Natural killer cell treated with Interleukin-12 subunit alpha and Interleukin-12 subunit beta and Interleukin-15 and Interleukin-18, amount 100 ng/mL, for 72 hours (primary cell): ENCODE results near the gene ARHGAP27. TPM values are rescaled to one million over a fixed set of nuclear protein-coding genes. Genes with fewer than 3 reads are reported as not detected.
A peak's percentile ranks its signal among the peaks of the same experiment; 100 is the strongest.

Experiments used
- ATAC-seq, 2 donors: fragments of 150-1000 bp; cut with Tn5 transposase in 1 of 2; sonication (Bioruptor Pico), chemical (Tn5 transposase) in 1 of 2; 2 replicates each; pipeline ENCODE4 v1.10.0; 2021
- DNase-seq: peaks from one replicate; pipeline ENCODE4 v3.0.0; 2022; ENCODE audit warnings: low spot score
- H3K27ac Mint-ChIP-seq, 2 donors: 1 replicate in 1 of 2; 2 replicates in 1 of 2; pipeline ENCODE4 v1.8.0; 2022; ENCODE audit warnings: mixed read lengths in 2 of 2, mild to moderate bottlenecking in 1 of 2, moderate library complexity in 1 of 2
- H3K27me3 Mint-ChIP-seq, 2 donors: 1 replicate in 1 of 2; 2 replicates in 1 of 2; pipeline ENCODE4 v1.8.0; 2022; ENCODE audit warnings: mixed read lengths in 2 of 2
- H3K36me3 Mint-ChIP-seq: one replicate; pipeline ENCODE4 v1.8.0; 2022; ENCODE audit warnings: mixed read lengths
- H3K4me1 Mint-ChIP-seq, 2 donors: 1 replicate in 1 of 2; 2 replicates in 1 of 2; pipeline ENCODE4 v1.8.0; 2022; ENCODE audit warnings: low read depth in 2 of 2, mixed read lengths in 2 of 2, mild to moderate bottlenecking in 1 of 2
- H3K4me3 Mint-ChIP-seq: one replicate; pipeline ENCODE4 v1.8.0; 2022; ENCODE audit warnings: mixed read lengths
- H3K9me3 Mint-ChIP-seq: 2 replicates; pipeline ENCODE4 v1.8.0; 2022; ENCODE audit warnings: mixed read lengths
- total RNA-seq, 2 donors: library from RNA; stranded (reverse); gene quantifications; one replicate each; pipeline ENCODE4 v1.2.3, GENCODE V29; 2022

The ARHGAP27 gene
- total RNA-seq, 2 donors from 2014 or later, result 79.1 to 102 TPM

DNA sequence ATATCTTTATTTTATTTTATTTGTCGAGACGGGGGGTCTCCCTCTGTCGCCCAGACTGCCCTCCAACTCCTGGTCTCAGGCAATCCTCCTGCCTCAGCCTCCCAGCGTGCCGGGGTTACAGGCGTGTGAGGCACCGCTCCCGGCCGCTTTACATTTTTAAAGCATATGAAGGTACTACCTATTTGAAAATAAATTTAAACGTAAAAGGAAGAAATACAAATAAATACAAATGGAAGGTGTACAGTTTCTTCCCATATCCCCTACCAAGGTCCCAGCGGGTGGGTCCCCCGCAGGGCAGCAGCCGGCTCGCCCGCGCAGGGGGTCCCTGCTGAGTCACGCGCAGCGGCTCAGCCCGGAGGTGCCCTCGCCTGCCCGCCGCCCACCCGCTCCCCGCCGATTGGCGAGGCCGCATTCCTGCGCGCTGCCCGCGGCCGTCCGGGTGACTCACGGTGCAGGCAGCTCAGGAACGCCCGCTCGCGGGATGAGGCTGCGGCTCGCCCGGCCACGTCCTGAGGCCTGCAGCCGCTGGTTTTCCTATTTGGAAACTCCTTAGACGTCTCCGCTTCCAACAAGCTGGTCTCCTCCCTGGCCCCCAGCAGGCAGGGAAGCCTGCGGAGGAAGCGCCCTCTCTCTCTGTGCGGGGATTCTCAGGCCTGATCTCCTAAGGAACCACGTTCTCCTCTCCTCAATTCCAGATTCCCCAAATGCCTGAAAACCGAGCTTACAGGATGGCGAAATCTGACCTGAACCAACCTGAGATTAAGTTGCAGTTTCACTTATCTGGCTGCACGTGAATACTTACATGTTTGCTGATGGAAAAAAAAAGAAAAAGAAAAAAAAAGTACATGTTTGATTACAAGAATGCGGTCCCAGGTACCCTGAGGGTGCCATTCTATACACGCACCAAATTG is 61.0 kb downstream of the ARHGAP27 start:
- peak; percentile 74 for DNase-seq
- H3K27ac Mint-ChIP-seq, result peak overlapping the region in 1 of 2 donors; percentile 61

GRCh38 chr17:45370949-45371413 is 61.7 kb downstream of the ARHGAP27 start:
- no peak for DNase-seq
- no peaks in the 10 kb centered on the region for H3K36me3 Mint-ChIP-seq
- H3K27me3 Mint-ChIP-seq, result peaks cover 19 to 30% of the 10 kb centered on the region in 2 donors
- H3K4me1 Mint-ChIP-seq, result peaks cover 10 to 18% of the 10 kb centered on the region in 2 donors
- no peak for ATAC-seq
- no peaks in the 10 kb centered on the region for H3K9me3 Mint-ChIP-seq
- peak overlapping the region; percentile 10 for H3K4me3 Mint-ChIP-seq
- no peak overlapping the region for H3K27ac Mint-ChIP-seq

More for the DNA sequence above, 61.0 kb downstream of the ARHGAP27 start:
- H3K4me3 Mint-ChIP-seq, result peak overlapping the region; percentile 60
- H3K36me3 Mint-ChIP-seq, result no peaks in the 10 kb centered on the region
- peak; percentile 77 to 83 for ATAC-seq
- H3K4me1 Mint-ChIP-seq, result peaks cover 10 to 18% of the 10 kb centered on the region in 2 donors
- peaks cover 19 to 30% of the 10 kb centered on the region in 2 donors for H3K27me3 Mint-ChIP-seq
- H3K9me3 Mint-ChIP-seq, result no peaks in the 10 kb centered on the region

DNA sequence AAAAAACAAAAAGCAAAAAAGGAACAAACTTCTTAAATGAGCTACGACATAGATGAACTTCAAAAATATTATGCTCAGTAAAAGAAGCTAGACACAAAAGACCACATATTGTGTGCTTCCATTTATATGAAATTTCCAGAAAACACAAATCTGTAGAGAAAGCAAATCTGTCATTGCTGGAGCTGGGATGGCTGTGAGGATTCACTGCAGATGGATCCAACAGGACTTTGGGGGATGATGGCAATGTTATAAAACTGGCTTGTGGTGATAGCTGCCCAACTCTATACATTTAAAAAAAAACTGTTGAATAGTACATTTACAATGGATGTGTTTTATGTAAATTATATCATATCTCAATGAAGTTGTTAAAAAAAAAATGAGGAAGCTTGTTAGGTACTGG is 63.2 kb downstream of the ARHGAP27 start:
- no peak for ATAC-seq

GRCh38 chr17:45368651-45369050 is 64.0 kb downstream of the ARHGAP27 start:
- Mint-ChIP-seq H3K27me3 (peaks cover 20 to 24% of the 10 kb centered on the region in 2 donors), H3K36me3 (no peaks in the 10 kb centered on the region), H3K9me3 (no peaks in the 10 kb centered on the region), H3K4me1 (peaks cover 10 to 18% of the 10 kb centered on the region in 2 donors), H3K4me3 (no peak overlapping the region), H3K27ac (no peak overlapping the region)
- ATAC-seq (no peak), DNase-seq (no peak)

More for the DNA sequence above, 63.2 kb downstream of the ARHGAP27 start:
- Mint-ChIP-seq H3K36me3 (no peaks in the 10 kb centered on the region), H3K9me3 (no peaks in the 10 kb centered on the region), H3K27ac (no peak overlapping the region), H3K4me3 (no peak overlapping the region), H3K27me3 (peaks cover 25 to 30% of the 10 kb centered on the region in 2 donors), H3K4me1 (peaks cover 10 to 18% of the 10 kb centered on the region in 2 donors)
- no peak for DNase-seq

DNA sequence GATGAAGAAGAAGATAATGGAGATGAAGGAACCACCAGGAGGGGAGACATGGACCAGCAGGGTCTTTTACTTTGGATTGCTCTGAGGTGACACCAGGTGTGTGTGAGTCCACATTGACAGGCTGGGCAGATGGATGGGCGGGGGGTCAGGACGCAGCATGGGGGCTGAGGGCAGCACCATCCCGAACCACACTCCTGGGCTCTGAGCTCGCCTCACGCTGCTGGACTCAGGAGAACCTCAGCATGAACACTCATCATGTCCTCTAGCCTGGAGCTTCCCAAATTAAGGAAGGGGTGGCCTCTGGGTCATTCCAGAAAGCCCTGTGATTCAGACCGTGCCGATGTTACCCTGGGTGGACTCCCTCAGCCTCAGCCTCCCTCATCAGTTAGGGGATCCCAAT is 65.5 kb downstream of the ARHGAP27 start:
- H3K9me3 Mint-ChIP-seq, result no peaks in the 10 kb centered on the region
- peaks cover 21 to 34% of the 10 kb centered on the region in 2 donors for H3K27me3 Mint-ChIP-seq
- DNase-seq (no peak), ATAC-seq (no peak)
- H3K4me3 Mint-ChIP-seq, result no peak overlapping the region
- peaks cover 6 to 14% of the 10 kb centered on the region in 2 donors for H3K4me1 Mint-ChIP-seq
- H3K27ac Mint-ChIP-seq, result no peak overlapping the region
- no peaks in the 10 kb centered on the region for H3K36me3 Mint-ChIP-seq

- Mint-ChIP-seq H3K9me3 (no peaks in the 10 kb centered on the region), H3K27me3 (peaks cover 20 to 30% of the 10 kb centered on the region in 2 donors), H3K27ac (no peak overlapping the region), H3K36me3 (no peaks in the 10 kb centered on the region), H3K4me1 (peaks cover 3 to 9% of the 10 kb centered on the region in 2 donors), H3K4me3 (no peak overlapping the region)
- no peak for ATAC-seq
- no peak for DNase-seq
Observed at GRCh38 chr17:45366691-45367090, 66.0 kb downstream of the ARHGAP27 start.

DNA sequence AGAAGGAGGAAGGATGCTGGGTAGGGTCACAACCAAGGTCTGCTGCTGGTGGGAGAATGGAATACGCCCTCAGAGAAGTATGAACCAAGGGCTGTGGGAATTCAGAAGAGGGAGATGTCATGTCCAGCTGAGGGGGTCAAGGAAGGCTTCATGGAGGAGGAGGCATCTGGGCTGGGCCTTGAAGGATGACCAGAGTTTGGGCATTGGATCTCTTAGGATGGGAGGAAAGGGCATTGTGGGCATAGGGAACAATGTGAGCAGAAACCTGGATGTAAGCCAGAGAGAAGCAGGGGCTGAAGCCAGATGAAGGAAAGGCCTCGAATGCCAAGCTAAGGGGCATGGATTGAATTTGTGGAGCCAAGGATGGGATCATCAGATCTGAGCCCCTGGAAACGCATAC is 66.6 kb downstream of the ARHGAP27 start:
- H3K9me3 Mint-ChIP-seq, result no peaks in the 10 kb centered on the region
- H3K4me3 Mint-ChIP-seq, result no peak overlapping the region
- no peak for ATAC-seq
- no peaks in the 10 kb centered on the region for H3K36me3 Mint-ChIP-seq
- H3K4me1 Mint-ChIP-seq, result peaks cover 2 to 5% of the 10 kb centered on the region in 2 donors
- peak overlapping the region in 1 of 2 donors; percentile 16 for H3K27ac Mint-ChIP-seq
- DNase-seq, result no peak
- peaks cover 22 to 25% of the 10 kb centered on the region in 2 donors for H3K27me3 Mint-ChIP-seq

DNA sequence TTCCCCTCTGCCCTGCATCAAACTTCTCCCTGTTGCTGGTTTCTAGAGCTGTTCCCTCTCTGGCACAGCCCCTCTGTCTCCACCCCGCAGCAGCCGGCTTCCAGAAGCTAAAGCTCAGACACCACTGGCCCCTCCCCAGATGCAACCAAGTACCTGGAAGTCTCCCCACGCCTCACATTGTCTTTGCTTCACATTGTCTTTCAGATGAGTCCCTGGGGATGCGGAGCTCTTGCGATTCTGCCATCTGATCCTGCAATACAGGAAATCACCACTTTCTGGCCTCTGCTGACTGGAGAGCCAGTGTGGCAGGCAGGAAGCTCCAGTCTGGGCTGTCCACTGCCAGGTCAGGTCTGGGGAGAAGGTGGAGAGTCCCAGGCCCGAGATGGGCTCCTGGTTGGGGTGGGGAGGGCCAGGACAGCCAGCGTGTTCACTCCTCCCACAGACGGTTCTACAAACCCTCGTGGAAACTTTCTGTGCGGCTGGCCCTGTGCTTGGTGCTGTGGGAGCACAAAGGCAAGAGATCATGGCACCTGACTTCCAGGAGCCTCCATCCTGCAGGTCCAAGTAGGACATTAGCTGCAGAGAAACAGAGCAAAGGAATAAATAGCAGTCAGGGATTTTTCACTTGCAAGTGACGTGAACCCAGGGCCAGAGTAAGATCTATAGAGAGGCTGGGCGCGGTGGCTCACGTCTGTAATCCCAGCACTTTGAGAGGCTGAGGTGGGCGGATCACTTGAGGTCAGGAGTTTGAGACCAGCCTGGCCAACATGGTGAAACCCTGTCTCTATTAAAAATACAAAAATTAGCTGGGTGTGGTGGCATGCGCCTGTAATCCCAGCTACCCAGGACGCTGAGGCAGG is 67.9 kb downstream of the ARHGAP27 start:
- H3K27ac Mint-ChIP-seq, result no peak overlapping the region
- H3K4me1 Mint-ChIP-seq, result no peaks in the 10 kb centered on the region
- H3K36me3 Mint-ChIP-seq, result no peaks in the 10 kb centered on the region
- H3K4me3 Mint-ChIP-seq, result no peak overlapping the region
- no peak for ATAC-seq
- DNase-seq, result no peak
- H3K27me3 Mint-ChIP-seq, result peaks cover 17 to 20% of the 10 kb centered on the region in 2 donors
- H3K9me3 Mint-ChIP-seq, result no peaks in the 10 kb centered on the region

GRCh38 chr17:45363498-45363897 is 69.2 kb downstream of the ARHGAP27 start:
- ATAC-seq, result no peak

DNA sequence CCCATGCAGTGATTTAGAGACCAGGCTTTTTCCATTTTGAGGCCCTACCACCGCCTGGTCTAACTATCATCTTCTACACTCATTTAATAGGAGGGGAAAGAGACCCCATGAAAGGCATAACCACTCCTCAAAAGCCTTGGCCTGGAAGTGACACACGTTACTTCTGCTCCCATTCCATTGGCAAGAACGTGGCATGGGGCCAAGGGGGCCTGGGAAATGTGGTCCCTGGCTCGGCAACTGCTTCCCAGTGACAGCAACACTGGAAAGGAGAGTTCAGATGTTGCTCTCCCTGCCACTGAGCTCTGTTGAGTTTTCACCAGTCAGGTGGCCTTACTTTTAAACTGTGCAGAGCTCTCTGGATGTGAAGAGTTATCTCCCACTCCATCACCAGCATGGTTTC is 70.7 kb downstream of the ARHGAP27 start:
- ATAC-seq, result no peak
- Mint-ChIP-seq H3K27ac (no peak overlapping the region), H3K27me3 (peaks cover 15% of the 10 kb centered on the region in 2 donors), H3K4me1 (no peaks in the 10 kb centered on the region), H3K4me3 (no peak overlapping the region), H3K36me3 (no peaks in the 10 kb centered on the region), H3K9me3 (no peaks in the 10 kb centered on the region)
- no peak for DNase-seq

More at GRCh38 chr17:45363498-45363897, 69.2 kb downstream of the ARHGAP27 start:
- H3K9me3 Mint-ChIP-seq, result no peaks in the 10 kb centered on the region
- H3K36me3 Mint-ChIP-seq, result no peaks in the 10 kb centered on the region
- peaks cover 15 to 16% of the 10 kb centered on the region in 2 donors for H3K27me3 Mint-ChIP-seq
- no peak overlapping the region for H3K4me3 Mint-ChIP-seq
- no peak for DNase-seq
- H3K4me1 Mint-ChIP-seq, result no peaks in the 10 kb centered on the region
- H3K27ac Mint-ChIP-seq, result no peak overlapping the region

GRCh38 chr17:45361451-45361850 is 71.2 kb downstream of the ARHGAP27 start:
- ATAC-seq (no peak), DNase-seq (no peak)
- Mint-ChIP-seq H3K4me3 (no peak overlapping the region), H3K27me3 (peaks cover 15% of the 10 kb centered on the region in 2 donors), H3K36me3 (no peaks in the 10 kb centered on the region), H3K27ac (peak overlapping the region in 1 of 2 donors; percentile 28), H3K9me3 (no peaks in the 10 kb centered on the region), H3K4me1 (no peaks in the 10 kb centered on the region)

DNA sequence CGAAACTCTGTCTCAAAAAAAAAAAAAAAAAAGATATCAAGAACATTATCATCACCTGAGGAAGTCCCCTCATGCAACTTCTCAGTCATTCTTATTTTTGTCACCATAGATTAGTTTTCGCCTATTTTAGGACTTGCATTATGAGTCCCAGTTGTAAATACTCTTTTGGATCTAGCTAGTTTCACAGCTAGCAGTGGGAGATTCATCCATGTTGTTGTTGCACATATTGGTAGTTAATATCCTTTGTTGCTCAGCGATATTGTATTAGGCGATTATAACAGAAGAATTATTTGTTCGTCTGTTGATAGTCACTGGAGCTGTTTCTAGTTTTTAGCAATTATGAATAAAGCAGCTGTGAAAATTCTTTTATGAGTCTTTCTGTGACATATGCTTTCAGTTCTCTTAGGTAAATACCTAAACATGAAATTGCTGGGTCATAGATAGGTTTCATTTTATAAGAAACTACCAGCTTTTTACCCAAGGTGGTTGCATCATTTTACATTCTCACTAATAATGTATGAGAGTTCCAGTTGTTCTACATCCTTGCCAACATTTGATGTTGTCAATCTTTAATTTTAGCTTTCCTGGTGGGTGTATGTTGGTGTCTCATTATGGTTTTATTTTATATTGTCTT is 75.2 kb downstream of the ARHGAP27 start:
- DNase-seq (no peak), ATAC-seq (no peak)
- Mint-ChIP-seq H3K4me1 (peaks cover 7 to 14% of the 10 kb centered on the region in 2 donors), H3K27me3 (peaks cover 4 to 14% of the 10 kb centered on the region in 2 donors), H3K9me3 (no peaks in the 10 kb centered on the region), H3K27ac (no peak overlapping the region), H3K4me3 (no peak overlapping the region), H3K36me3 (no peaks in the 10 kb centered on the region)

DNA sequence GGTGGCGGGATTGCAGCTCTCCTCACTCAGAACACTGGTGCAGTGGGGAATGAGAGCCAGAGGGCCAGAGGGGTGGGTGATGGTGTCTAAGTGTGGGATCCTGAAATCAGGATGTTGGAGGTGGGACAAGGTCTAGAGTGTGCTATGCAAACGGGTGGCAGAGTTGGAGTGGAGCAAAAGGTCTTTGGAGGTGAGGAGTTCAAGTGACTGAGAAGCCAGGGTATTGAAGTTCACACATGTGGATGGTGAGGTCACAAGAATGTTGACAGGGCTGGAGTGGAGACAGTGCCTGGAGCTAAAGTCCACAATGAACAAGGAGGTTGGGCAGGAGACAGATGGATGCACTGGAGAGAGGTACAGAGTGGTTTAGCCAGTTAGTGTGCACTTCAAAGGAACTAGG is 77.6 kb downstream of the ARHGAP27 start:
- peak overlapping the region in 1 of 2 donors; percentile 28 for H3K27ac Mint-ChIP-seq

More for the DNA sequence above, 77.6 kb downstream of the ARHGAP27 start:
- DNase-seq (no peak), ATAC-seq (no peak)
- Mint-ChIP-seq H3K9me3 (no peaks in the 10 kb centered on the region), H3K4me1 (peaks cover 15 to 20% of the 10 kb centered on the region in 2 donors), H3K4me3 (no peak overlapping the region), H3K36me3 (no peaks in the 10 kb centered on the region), H3K27me3 (peaks cover 0 to 7% of the 10 kb centered on the region in 2 donors)
